Esophagus squamous epithelium (tissue), 5 donors: ENCODE results near the gene NEMP1. TPM values are rescaled to one million over a fixed set of nuclear protein-coding genes. Genes with fewer than 3 reads are reported as not detected.
"Not testable (repeated sequence)": the region's sequence is repeated elsewhere in the genome, so short reads cannot be mapped to it uniquely, and the experiment has no call there.

Experiments used
- DNase-seq: peaks from one replicate; lab custom pipeline; 2025; lab: John Stamatoyannopoulos, UW
- H3K27ac ChIP-seq, 4 donors: fragments of 200-600 bp; sonication (generic); one replicate each; pipeline ENCODE4 v1.5.1; 2016 to 2019; ENCODE audit warnings: mild to moderate bottlenecking in 1 of 4
- H3K27me3 ChIP-seq, 4 donors: fragments of 200-600 bp; sonication (generic); 1 replicate in 3 of 4; 2 replicates in 1 of 4; pipeline versions ENCODE4 v1.5.1 to v1.6.0; 2017 to 2021; ENCODE audit warnings: antibody characterized with exemption in 1 of 4
- H3K36me3 ChIP-seq, 3 donors: fragments of 200-600 bp; sonication (generic); one replicate each; pipeline ENCODE4 v1.5.1; 2016 to 2019
- H3K4me1 ChIP-seq, 3 donors: fragments of 200-600 bp; sonication (generic); one replicate each; pipeline ENCODE4 v1.5.1; 2017 to 2019
- H3K4me3 ChIP-seq, 4 donors: fragments of 200-600 bp; sonication (generic); 1 replicate in 3 of 4; 2 replicates in 1 of 4; pipeline ENCODE4 v1.5.1; 2016 to 2019; ENCODE audit warnings: mild to moderate bottlenecking in 2 of 4, moderate library complexity in 1 of 4
- H3K9me3 ChIP-seq, 3 donors: fragments of 200-600 bp; sonication (generic); one replicate each; pipeline ENCODE4 v1.5.1; 2016 to 2019
- POLR2A ChIP-seq, 4 donors: fragments of 450-650 bp; IDR thresholded peaks; one replicate each; pipeline ENCODE4 v1.6.1; 2017; ENCODE audit warnings: antibody characterized with exemption in 4 of 4, mild to moderate bottlenecking in 4 of 4, moderate library complexity in 3 of 4
- WGBS, 2 donors: methylation state at CpG; one replicate each; pipeline ENCODE4 v1.1.5; 2018; 5-methylcytosine and 5-hydroxymethylcytosine counted together
- intact Hi-C: fragments of 100-400 bp; cut with DNase I; formaldehyde crosslinking; loops from one replicate; pipeline ENCODE4 v1.15.0; 2022
- total RNA-seq, 4 donors: library from RNA; depleted of rRNA; stranded (reverse); fragments of >200 nt; gene quantifications; one replicate each; pipeline ENCODE4 v1.1.0, GENCODE V29; 2016
- TF ChIP-seq, protein P1 (sequence below), 6 experiments: fragments of 450-650 bp in 4 of 6; fragments of 200-600 bp in 2 of 6; sonication (generic) in 2 of 6; IDR thresholded peaks; one replicate each; pipeline ENCODE4 v1.5.1; 2016 to 2019; ENCODE audit warnings: antibody characterized with exemption in 6 of 6, mild to moderate bottlenecking in 4 of 6, moderate library complexity in 4 of 6
- donor health status: DM: yes; HTN: yes; CAD: no.

Gene NEMP1
- total RNA-seq, 4 donors from 2014 or later, result 4.1 to 7.6 (median 6.7) TPM

DNA sequence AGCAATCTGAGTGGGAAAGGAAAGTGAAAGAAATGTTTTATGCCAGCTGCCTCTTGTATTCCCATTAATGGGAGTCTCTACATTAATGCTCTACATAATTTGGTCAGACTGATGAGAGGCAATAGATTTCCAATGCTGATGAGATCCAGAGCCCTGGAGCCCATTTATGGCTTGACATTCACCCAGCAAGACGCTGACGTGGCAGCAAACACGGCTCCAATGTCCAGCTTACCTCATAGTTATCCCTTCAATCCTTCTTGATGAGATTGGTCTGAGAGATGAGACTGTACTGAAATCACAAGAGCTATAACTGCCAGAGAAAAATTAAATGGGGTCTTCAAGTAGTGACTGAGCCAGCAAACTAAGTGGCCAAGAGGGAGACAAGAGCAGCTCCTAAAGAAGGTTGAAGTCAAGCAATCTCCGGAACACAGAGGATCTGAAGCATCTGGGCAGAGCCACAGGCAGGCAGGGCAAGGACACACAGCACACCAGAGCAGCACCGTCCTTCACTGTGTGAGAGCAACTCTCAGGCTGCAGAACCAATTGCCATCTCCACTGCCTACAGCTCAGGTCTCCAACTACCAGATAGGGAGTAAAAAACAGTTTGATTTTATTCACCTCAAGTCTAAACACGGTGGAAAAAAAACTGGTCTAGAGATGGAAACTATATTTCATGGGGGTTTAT is 21.4 kb downstream of the NEMP1 start:
- WGBS, 2 donors, result 81 to 91% methylated on average over 6 of the region's 6 CpGs
- DNase-seq, result no peak
- H3K27me3 ChIP-seq, result no peaks in the 10 kb centered on the region
- intact Hi-C loops, result no loop called here
- peaks cover 7 to 46% (median 13%) of the 10 kb centered on the region in 3 donors for H3K36me3 ChIP-seq
- no peaks in the 10 kb centered on the region for H3K9me3 ChIP-seq
- H3K4me3 ChIP-seq, result no peak overlapping the region
- TF ChIP-seq, protein P1, sequence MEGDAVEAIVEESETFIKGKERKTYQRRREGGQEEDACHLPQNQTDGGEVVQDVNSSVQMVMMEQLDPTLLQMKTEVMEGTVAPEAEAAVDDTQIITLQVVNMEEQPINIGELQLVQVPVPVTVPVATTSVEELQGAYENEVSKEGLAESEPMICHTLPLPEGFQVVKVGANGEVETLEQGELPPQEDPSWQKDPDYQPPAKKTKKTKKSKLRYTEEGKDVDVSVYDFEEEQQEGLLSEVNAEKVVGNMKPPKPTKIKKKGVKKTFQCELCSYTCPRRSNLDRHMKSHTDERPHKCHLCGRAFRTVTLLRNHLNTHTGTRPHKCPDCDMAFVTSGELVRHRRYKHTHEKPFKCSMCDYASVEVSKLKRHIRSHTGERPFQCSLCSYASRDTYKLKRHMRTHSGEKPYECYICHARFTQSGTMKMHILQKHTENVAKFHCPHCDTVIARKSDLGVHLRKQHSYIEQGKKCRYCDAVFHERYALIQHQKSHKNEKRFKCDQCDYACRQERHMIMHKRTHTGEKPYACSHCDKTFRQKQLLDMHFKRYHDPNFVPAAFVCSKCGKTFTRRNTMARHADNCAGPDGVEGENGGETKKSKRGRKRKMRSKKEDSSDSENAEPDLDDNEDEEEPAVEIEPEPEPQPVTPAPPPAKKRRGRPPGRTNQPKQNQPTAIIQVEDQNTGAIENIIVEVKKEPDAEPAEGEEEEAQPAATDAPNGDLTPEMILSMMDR (IDR thresholded peaks at IDR 0.05), result no peak
- no peak for TF ChIP-seq POLR2A (IDR thresholded peaks at IDR 0.05)
- H3K4me1 ChIP-seq, result no peaks in the 10 kb centered on the region
- peak overlapping the region in 2 of 4 donors; percentile 10 to 16 for H3K27ac ChIP-seq

DNA sequence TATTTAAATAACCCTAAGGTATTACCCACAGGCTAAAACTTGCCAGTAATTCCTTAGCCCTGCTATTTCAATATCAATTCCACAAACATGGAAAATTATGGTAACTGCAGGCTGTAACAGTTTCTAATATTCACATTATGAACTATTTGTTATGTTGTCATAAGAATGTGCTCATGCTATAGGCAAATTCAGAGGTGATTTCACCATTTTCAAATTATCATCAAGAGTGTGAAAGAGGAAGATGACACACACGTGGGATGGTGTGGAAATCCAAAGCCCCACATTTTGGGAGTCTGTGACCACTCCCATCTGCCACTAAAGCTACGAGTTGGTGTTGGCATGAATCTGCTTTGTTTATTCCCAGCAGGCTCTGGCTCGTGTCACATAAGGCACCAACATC is 22.8 kb downstream of the NEMP1 start:
- DNase-seq, result no peak
- Histone ChIP-seq H3K27me3 (no peaks in the 10 kb centered on the region), H3K4me3 (no peak overlapping the region), H3K9me3 (no peaks in the 10 kb centered on the region), H3K36me3 (peaks cover 7 to 44% (median 13%) of the 10 kb centered on the region in 3 donors), H3K4me1 (no peaks in the 10 kb centered on the region), H3K27ac (no peak overlapping the region)
- TF ChIP-seq, protein P1 (IDR thresholded peaks at IDR 0.05), result no peak
- no peak for TF ChIP-seq POLR2A (IDR thresholded peaks at IDR 0.05)
- intact Hi-C loops, result no loop called here
- 23 to 46% methylated on average over 3 of the region's 3 CpGs for WGBS, 2 donors

DNA sequence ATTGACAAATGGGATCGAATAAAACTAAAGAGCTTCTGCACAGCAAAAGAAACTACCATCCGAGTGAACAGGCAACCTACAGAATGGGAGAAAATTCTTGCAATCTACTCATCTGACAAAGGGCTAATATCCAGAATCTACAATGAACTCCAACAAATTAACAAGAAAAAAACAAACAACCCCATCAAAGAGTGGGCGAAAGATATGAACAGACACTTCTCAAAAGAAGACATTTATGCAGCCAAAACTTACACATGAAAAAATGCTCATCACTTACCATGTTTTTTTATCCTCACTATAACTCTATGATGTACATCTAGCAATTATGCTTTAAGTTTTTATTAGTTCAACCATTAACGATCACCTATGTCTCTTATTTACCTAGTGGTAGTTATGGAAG is 24.7 kb downstream of the NEMP1 start:
- DNase-seq, H3K27ac ChIP-seq, H3K4me1 ChIP-seq, H3K27me3 ChIP-seq, H3K9me3 ChIP-seq, H3K4me3 ChIP-seq, intact Hi-C loops: not testable (repeated sequence)
- H3K36me3 ChIP-seq, result peaks cover 0 to 25% (median 7%) of the 10 kb centered on the region in 3 donors
- 95 to 98% methylated on average over 4 of the region's 4 CpGs for WGBS, 2 donors

DNA sequence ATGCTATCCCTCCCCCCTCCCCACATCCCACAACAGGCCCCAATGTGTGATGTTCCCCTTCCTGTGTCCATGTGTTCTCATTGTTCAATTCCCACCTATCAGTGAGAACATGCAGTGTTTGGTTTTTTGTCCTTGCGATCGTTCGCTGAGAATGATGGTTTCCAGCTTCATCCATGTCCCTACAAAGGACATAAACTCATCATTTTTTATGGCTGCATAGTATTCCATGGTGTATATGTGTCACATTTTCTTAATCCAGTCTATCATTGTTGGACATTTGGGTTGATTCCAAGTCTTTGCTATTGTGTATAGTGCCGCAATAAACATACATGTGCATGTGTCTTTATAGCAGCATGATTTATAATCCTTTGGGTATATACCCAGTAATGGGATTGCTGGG is 25.4 kb downstream of the NEMP1 start:
- H3K27ac ChIP-seq, DNase-seq, H3K4me3 ChIP-seq, H3K4me1 ChIP-seq, H3K9me3 ChIP-seq, intact Hi-C loops, H3K27me3 ChIP-seq: not testable (repeated sequence)
- 95 to 100% methylated on average over 4 of the region's 4 CpGs for WGBS, 2 donors
- peaks cover 0 to 17% (median 0%) of the 10 kb centered on the region in 3 donors for H3K36me3 ChIP-seq

DNA sequence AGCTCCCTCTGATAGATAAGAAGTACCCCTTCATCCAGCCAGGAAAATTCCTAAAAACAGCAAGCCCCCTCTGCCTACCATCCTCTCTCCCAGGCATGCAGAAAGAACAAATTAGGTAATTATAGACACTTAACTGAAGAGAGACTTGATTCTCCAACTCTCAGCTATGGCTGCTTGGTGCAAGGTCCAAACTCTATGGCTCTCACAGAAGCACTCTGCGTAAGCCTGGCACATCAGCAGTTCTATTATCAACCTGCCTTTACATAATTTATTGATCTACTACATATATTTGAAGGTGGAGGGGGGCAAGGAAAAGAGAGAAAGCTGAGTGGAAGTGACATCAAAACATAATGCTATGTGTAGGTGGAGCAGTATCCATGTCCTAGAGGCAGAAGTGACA is 27.6 kb downstream of the NEMP1 start:
- Histone ChIP-seq H3K27ac (no peak overlapping the region), H3K27me3 (peaks cover 0 to 14% (median 0%) of the 10 kb centered on the region in 4 donors), H3K36me3 (no peaks in the 10 kb centered on the region), H3K9me3 (no peaks in the 10 kb centered on the region), H3K4me1 (no peaks in the 10 kb centered on the region), H3K4me3 (no peak overlapping the region)
- intact Hi-C loops, result no loop called here
- DNase-seq, result no peak
- 89 to 100% methylated on average over 1 of the region's 1 CpG for WGBS, 2 donors
- TF ChIP-seq, protein P1 (IDR thresholded peaks at IDR 0.05), result no peak
- no peak for TF ChIP-seq POLR2A (IDR thresholded peaks at IDR 0.05)

DNA sequence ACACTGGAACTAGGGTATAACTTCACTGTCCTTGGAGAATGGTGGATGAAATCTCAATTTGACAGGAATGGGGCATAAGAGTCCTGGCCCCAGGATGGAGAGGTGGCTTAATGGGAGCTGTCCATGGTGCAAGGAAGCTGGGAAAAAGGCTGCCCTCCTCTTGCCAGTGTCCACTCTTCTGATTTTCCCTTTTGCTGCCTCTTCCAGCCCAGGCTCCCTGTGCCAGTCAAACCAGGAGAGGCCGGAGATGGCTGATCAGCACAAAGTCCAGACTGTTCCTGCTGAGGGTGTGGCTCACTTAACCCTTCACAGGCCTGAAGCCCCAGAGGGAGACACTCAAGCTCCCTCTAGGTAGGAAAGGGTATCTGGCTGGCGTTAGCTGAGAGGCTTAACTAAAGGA is 28.7 kb downstream of the NEMP1 start, which contains the start of gene MYO1A:
Gene MYO1A, minus strand, starts transcription at position 240 of the 400 bp plus-strand sequence. CDS start 1,806 bp downstream, outside the sequence.
- H3K9me3 ChIP-seq, result no peaks in the 10 kb centered on the region
- no peaks in the 10 kb centered on the region for H3K36me3 ChIP-seq
- H3K27me3 ChIP-seq, result peaks cover 0 to 22% (median 0%) of the 10 kb centered on the region in 4 donors
- H3K27ac ChIP-seq, result no peak within 1 kb of the TSS
- no peak within 1 kb of the TSS for H3K4me3 ChIP-seq
- 22 to 57% methylated on average over 1 to 2 of the region's 2 CpGs for WGBS, 2 donors
- no peak for DNase-seq
- H3K4me1 ChIP-seq, result no peaks in the 10 kb centered on the region
- TF ChIP-seq, protein P1 (IDR thresholded peaks at IDR 0.05), result no peak
- no peak for TF ChIP-seq POLR2A (IDR thresholded peaks at IDR 0.05)
- intact Hi-C loops, result no loop called here
